GM21529 (cell line): Measurements from ENCODE around the gene PHC1.
"Not testable (repeated sequence)": the region's sequence is repeated elsewhere in the genome, so short reads cannot be mapped to it uniquely, and the experiment has no call there.

Experiments used
- ATAC-seq: cut with Tn5 transposase; IDR thresholded peaks from one replicate; pipeline ENCODE4 v1.9.1; 2021; ENCODE audit not compliant: unreplicated experiment

PHC1 gene

GRCh38 chr12:8909752-8910151, 4.6 kb upstream of the PHC1 start:
- no peak for ATAC-seq

GRCh38 chr12:8911606-8912268, 2.6 kb upstream of the PHC1 start:
- ATAC-seq, result no peak

DNA sequence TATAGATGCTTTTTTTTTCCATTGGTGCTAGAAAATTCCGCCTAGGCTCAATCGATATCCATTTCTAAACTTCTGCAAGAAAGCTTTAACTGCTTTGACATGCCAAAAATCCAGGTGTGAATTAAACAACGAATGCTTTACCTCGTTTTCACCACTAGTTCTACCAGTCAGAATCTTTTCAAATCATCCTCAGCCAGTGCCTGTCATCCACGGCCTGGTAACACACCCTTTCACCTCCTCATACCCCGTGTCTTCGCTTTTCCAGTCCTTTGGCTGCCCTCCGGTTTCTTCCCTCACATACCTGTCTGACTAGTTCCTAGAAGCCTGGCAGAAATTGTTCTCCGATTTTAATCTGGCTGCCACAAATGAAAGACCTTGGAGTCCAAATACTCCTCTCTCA, 1.4 kb upstream of the PHC1 start:
- ATAC-seq, result no peak

- no peak for ATAC-seq
These were observed 642 bp upstream of the PHC1 start for GRCh38 chr12:8913702-8914032.

- ATAC-seq, result peak; percentile 76
These were observed 612 bp downstream of the PHC1 start for GRCh38 chr12:8914716-8915526.

DNA sequence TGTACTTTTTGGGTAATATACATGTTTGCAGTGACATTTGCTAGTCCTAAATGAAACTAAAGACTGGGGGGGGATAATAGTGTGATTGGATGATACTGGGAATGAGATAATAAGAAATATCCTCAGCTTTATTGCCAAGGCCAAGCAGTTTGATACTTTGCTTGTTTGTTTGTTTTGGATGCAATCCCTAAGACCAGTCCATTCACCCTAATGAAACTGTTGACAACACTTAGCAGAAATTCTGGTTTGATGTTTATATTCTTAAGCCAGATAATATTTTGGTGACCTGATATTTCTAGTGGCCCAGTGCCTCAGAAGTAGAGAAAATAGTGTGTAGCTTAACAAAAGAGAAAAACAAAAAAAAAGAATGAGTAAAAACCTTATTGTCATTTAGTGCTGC, 1.8 kb downstream of the PHC1 start:
- no peak for ATAC-seq

- no peak for ATAC-seq
These were observed 2.7 kb downstream of the PHC1 start for GRCh38 chr12:8917031-8917430.

DNA sequence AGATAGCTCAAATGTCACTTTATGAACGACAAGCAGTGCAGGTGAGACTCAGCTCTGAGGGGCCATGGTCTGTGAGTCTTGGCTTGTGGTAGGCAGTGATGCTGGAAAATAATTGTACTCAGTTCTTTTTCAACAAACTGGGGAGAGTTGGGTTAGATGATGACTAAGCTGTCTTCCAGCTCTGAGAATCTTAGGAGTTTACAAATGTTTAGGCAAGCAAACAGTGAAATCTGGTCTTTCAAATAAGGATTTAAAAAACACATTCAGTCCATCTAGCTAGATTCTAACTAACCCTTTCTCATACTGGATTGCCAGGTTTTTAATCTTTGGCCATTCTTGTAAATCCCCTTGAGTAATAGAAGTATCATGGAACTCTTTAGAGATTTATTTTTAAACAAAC, 3.4 kb downstream of the PHC1 start:
- ATAC-seq, result no peak

DNA sequence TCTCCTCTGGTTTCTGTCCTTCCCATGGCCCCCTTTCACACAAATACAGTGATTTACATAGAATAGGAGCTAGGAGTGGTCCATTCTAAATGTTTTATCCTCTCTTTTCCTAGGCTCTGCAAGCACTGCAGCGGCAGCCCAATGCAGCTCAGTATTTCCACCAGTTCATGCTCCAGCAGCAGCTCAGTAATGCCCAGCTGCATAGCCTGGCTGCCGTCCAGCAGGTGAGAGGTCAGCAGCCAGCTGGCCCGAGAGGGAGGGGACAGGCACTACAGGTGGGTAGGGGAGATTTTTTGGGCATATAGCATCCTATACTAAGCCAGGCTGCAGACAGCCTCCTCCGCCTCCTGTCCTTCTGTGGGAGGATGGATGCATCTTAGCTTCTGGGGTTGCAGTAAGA, 5.3 kb downstream of the PHC1 start:
- ATAC-seq, result not testable (repeated sequence)

DNA sequence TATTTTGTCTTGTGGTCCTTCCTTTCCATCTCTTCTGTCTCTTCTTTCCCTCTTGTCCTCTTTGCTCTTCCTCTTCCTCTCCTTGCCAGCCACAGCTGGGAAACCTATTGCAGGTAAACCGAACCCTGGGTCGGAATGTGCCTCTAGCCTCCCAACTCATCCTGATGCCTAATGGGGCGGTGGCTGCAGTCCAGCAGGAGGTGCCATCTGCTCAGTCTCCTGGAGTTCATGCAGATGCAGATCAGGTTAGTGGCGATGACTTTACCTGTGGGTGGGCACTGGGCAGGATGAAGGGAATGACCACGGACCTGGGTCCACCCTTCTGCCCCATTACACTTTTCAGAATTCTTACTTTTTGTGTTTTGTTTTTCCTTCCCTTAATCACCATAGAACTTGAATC, 8.2 kb downstream of the PHC1 start:
- ATAC-seq, result no peak

DNA sequence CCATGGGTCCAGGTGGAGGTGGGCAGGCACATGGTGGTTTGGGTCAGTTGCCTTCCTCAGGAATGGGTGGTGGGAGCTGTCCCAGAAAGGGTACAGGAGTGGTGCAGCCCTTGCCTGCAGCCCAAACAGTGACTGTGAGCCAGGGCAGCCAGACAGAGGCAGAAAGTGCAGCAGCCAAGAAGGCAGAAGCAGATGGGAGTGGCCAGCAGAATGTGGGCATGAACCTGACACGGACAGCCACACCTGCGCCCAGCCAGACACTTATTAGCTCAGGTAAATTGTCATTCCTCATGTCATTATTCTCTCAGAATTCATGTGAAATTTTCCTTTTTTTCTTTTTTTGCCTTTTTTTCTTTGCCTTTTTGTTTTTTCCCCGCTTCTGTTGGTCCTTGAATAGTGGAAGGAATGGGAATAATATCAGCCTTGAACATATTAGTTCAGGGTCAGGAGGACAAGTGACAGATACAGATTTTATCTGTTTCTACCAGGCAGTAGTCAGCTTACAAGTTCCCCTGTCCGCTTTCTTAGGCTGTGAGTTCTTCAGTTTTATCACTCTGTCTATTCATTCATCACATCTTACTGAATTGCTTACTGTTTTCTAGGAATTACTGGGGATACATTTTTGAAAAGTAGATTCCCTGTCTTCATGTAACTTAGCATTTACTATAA, 16.5 kb downstream of the PHC1 start:
- ATAC-seq, result not testable (repeated sequence)

- ATAC-seq, result not testable (repeated sequence)
These were observed 18.2 kb downstream of the PHC1 start for GRCh38 chr12:8932464-8932863.

- ATAC-seq, result not testable (repeated sequence)
These were observed 19.8 kb downstream of the PHC1 start for GRCh38 chr12:8934080-8934479.

- no peak for ATAC-seq
These were observed 22.4 kb downstream of the PHC1 start for GRCh38 chr12:8936735-8937134.

DNA sequence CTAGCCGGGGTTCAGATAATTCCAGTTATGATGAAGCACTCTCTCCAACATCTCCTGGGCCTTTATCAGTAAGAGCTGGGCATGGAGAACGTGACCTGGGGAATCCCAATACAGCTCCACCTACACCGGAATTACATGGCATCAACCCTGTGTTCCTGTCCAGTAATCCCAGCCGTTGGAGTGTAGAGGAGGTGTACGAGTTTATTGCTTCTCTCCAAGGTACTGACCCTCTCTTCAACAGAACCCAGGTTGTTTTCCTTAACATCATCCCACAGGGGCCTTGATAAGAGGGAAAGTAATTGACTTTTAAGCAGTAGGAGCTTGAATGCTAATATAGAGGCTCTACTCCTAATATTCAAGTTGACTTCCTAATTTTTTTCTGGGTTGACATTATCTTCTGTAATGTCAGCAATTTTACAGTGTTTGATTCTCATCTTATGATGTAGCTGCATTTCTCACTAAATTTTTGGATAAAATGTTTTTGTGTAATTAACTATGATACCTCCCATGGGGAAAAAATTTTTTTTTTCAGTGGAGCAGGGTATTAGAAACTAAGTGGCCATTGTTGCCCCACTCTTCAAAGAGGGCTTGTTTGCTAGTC, 23.6 kb downstream of the PHC1 start:
- ATAC-seq, result not testable (repeated sequence)

DNA sequence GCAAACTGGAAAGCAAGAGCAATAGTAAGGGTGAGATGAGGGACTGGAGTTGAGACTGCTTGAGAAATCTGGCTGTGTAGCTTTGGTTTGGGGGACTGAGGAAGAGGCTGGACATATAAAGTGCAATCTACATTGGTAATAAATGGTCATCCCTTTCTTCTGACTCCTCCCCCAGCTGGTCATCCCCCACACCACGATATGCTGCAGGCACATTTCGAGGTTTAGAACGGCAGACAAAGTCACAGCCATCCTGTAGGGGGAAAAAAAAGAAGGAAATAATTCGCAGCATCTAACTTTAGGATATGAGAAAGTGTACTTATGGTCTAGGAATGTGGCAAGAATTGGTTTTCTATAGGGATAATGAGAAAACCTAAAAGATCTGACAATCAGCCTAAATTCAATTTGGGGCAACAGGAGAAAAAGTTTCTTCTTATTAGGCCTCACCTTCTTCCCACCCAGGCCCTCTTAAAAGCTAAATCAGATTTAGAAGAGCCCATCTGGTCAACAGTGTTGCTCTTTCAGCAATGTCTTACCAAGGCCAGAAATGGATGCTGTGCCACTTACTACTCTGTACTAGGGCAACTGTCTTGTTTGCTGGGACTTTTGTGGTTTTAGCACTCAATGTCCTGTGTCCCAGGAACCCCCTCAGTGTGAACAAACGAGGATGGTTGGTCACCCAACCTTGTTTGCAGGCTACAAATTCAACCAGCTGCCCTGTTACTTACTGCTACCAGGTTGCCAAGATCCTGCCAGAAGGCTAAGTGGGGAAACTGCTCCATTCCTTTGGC, 27.6 kb downstream of the PHC1 start:
- no peak for ATAC-seq

- ATAC-seq, result no peak
These were observed 29.4 kb downstream of the PHC1 start for GRCh38 chr12:8943565-8944186.

DNA sequence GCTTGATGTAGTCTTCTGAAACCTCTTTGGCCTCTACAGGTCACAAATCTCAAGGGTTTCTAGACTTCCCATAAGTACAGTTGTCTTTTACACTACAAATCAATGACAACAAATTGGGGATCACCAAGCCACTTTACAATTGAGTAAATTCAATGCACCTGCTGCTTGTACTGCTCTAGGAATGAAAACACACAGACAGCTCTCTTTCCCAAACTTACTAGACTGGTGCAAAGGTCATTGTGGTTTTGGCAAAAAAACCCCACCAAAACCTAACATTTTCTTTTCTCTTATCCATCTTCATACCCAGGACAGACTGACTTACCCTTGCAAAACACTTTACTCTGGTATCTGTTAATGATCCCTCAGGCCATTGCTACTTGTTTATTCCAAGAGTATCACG, 32.4 kb downstream of the PHC1 start:
- no peak for ATAC-seq

- ATAC-seq, result no peak
These were observed 33.4 kb downstream of the PHC1 start for GRCh38 chr12:8947737-8948136.

GRCh38 chr12:8948701-8949341, 34.5 kb downstream of the PHC1 start:
- ATAC-seq, result no peak
